ENCODE data around the gene MSH5.

DNA sequence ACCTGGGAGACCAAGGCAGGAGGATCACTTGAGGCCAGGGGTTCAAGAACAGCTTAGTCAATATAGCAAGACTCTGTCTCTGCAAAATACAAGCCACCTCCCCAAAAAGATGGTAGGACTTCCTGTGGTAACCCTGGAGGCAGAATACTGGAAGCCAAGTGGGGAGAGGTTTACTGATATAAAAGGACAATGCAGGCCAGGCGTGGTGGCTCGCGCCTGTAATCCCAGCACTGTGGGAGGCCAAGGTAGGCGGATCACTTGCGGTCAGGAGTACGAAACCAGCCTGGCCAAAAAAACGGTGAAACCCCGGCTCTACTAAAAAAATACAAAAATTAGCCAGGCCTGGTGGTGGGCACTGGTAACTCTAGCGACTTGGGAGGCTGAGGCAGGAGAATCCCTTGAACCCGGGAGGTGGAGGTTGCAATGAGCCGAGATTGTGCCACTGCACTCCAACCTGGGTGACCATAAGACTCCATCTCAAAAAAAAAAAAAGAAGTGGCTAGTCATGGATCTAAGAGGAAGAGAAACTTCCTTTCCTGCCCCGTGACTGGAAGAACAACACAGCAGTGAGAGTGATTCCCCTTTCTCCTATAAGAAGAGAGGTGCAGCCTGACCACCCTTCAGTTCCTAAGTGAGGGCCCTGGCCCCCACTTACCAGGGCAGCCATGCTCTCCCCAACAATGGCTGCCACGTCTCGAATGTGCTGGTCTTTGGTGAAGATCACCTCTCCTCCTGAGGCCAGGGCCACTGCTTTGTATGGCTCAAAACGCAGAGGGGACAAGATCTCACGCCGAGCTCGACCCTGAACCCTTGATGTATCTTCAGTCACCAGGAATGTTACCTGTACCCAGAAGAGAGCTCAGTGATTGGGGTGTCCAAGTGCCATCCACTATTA lies 28.8 kb downstream of the MSH5 start:
- TF ChIP-seq, protein P1, sequence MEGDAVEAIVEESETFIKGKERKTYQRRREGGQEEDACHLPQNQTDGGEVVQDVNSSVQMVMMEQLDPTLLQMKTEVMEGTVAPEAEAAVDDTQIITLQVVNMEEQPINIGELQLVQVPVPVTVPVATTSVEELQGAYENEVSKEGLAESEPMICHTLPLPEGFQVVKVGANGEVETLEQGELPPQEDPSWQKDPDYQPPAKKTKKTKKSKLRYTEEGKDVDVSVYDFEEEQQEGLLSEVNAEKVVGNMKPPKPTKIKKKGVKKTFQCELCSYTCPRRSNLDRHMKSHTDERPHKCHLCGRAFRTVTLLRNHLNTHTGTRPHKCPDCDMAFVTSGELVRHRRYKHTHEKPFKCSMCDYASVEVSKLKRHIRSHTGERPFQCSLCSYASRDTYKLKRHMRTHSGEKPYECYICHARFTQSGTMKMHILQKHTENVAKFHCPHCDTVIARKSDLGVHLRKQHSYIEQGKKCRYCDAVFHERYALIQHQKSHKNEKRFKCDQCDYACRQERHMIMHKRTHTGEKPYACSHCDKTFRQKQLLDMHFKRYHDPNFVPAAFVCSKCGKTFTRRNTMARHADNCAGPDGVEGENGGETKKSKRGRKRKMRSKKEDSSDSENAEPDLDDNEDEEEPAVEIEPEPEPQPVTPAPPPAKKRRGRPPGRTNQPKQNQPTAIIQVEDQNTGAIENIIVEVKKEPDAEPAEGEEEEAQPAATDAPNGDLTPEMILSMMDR (conservative IDR thresholded peaks at IDR 0.05; ENCODE audit: low read depth, low read length), result no peak
- TF ChIP-seq EZH2 (IDR thresholded peaks at IDR 0.05; ENCODE audit: low read length, unreplicated experiment), result no peak
